ENCODE results near the gene DAPK2. TPM values are rescaled to one million over a fixed set of nuclear protein-coding genes. Genes with fewer than 3 reads are reported as not detected.

Gene DAPK2
- total and polyA plus RNA-seq, 2 donors from 2014 or later, result 3.0 to 3.8 TPM

GRCh38 chr15:63946524-63947065 lies 99.7 kb downstream of the DAPK2 start:
- no peak overlapping the region for H3K27ac ChIP-seq (ENCODE audit: low read depth in 2 of 2, low read length in 2 of 2)
- H3K4me1 ChIP-seq (ENCODE audit: control insufficient read depth in 2 of 3, insufficient read depth in 2 of 3, low read depth in 1 of 3, low read length in 3 of 3), result peaks cover 0 to 9% (median 0%) of the 10 kb centered on the region in 3 donors
- FAIRE-seq, result no peak
- no peaks in the 10 kb centered on the region for H3K36me3 ChIP-seq (ENCODE audit: control insufficient read depth in 2 of 3, insufficient read depth in 3 of 3, low read length in 3 of 3)
- TF ChIP-seq, protein P1, sequence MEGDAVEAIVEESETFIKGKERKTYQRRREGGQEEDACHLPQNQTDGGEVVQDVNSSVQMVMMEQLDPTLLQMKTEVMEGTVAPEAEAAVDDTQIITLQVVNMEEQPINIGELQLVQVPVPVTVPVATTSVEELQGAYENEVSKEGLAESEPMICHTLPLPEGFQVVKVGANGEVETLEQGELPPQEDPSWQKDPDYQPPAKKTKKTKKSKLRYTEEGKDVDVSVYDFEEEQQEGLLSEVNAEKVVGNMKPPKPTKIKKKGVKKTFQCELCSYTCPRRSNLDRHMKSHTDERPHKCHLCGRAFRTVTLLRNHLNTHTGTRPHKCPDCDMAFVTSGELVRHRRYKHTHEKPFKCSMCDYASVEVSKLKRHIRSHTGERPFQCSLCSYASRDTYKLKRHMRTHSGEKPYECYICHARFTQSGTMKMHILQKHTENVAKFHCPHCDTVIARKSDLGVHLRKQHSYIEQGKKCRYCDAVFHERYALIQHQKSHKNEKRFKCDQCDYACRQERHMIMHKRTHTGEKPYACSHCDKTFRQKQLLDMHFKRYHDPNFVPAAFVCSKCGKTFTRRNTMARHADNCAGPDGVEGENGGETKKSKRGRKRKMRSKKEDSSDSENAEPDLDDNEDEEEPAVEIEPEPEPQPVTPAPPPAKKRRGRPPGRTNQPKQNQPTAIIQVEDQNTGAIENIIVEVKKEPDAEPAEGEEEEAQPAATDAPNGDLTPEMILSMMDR (IDR thresholded peaks at IDR 0.05; ENCODE audit: borderline replicate concordance, extremely low read depth, insufficient read depth), result no peak
- H3K4me3 ChIP-seq (ENCODE audit: low read length in 3 of 3), result no peak overlapping the region
- no peaks in the 10 kb centered on the region for H3K9me3 ChIP-seq (ENCODE audit: control insufficient read depth in 2 of 3, insufficient read depth in 1 of 3, low read length in 3 of 3)
- intact Hi-C loops (cut with DNase I), result no loop called here
- peak in 1 of 5 donors; percentile 18 for DNase-seq
- no peaks in the 10 kb centered on the region for H3K27me3 ChIP-seq (ENCODE audit: control insufficient read depth, insufficient read depth, low read length)
- H3K9ac ChIP-seq (ENCODE audit: low read length in 3 of 3), result no peak overlapping the region

GRCh38 chr15:63945838-63946298 lies 100.4 kb downstream of the DAPK2 start:
- H3K9me3 ChIP-seq (ENCODE audit: control insufficient read depth in 2 of 3, insufficient read depth in 1 of 3, low read length in 3 of 3), result no peaks in the 10 kb centered on the region
- DNase-seq (peak in 1 of 5 donors; percentile 36), FAIRE-seq (no peak)
- H3K27me3 ChIP-seq (ENCODE audit: control insufficient read depth, insufficient read depth, low read length), result no peaks in the 10 kb centered on the region
- H3K27ac ChIP-seq (ENCODE audit: low read depth in 2 of 2, low read length in 2 of 2), result no peak overlapping the region
- no peaks in the 10 kb centered on the region for H3K36me3 ChIP-seq (ENCODE audit: control insufficient read depth in 2 of 3, insufficient read depth in 3 of 3, low read length in 3 of 3)
- intact Hi-C loops (cut with DNase I), result no loop called here
- H3K9ac ChIP-seq (ENCODE audit: low read length in 3 of 3), result no peak overlapping the region
- H3K4me3 ChIP-seq (ENCODE audit: low read length in 3 of 3), result no peak overlapping the region
- TF ChIP-seq, protein P1 (IDR thresholded peaks at IDR 0.05; ENCODE audit: borderline replicate concordance, extremely low read depth, insufficient read depth), result no peak
- peaks cover 0 to 7% (median 0%) of the 10 kb centered on the region in 3 donors for H3K4me1 ChIP-seq (ENCODE audit: control insufficient read depth in 2 of 3, insufficient read depth in 2 of 3, low read depth in 1 of 3, low read length in 3 of 3)

- no peak overlapping the region for H3K27ac ChIP-seq (ENCODE audit: low read depth in 2 of 2, low read length in 2 of 2)
- no peak overlapping the region for H3K9ac ChIP-seq (ENCODE audit: low read length in 3 of 3)
- no peaks in the 10 kb centered on the region for H3K36me3 ChIP-seq (ENCODE audit: control insufficient read depth in 2 of 3, insufficient read depth in 3 of 3, low read length in 3 of 3)
- no peaks in the 10 kb centered on the region for H3K9me3 ChIP-seq (ENCODE audit: control insufficient read depth in 2 of 3, insufficient read depth in 1 of 3, low read length in 3 of 3)
- TF ChIP-seq, protein P1 (IDR thresholded peaks at IDR 0.05; ENCODE audit: borderline replicate concordance, extremely low read depth, insufficient read depth), result peak; percentile 70
- H3K4me3 ChIP-seq (ENCODE audit: low read length in 3 of 3), result no peak overlapping the region
- DNase-seq, result peak; percentile 68 to 86 (median 70)
- H3K4me1 ChIP-seq (ENCODE audit: control insufficient read depth in 2 of 3, insufficient read depth in 2 of 3, low read depth in 1 of 3, low read length in 3 of 3), result peaks cover 0 to 7% (median 0%) of the 10 kb centered on the region in 3 donors
- FAIRE-seq, result no peak
- no peaks in the 10 kb centered on the region for H3K27me3 ChIP-seq (ENCODE audit: control insufficient read depth, insufficient read depth, low read length)
- intact Hi-C loops (cut with DNase I), result no loop called here
Measured at GRCh38 chr15:63945007-63945788, 101.1 kb downstream of the DAPK2 start.

Measured in kidney (tissue), 14 donors.